Measurements from ENCODE around the gene TRIM50. TPM values are rescaled to one million over a fixed set of nuclear protein-coding genes. Genes with fewer than 3 reads are reported as not detected.
A peak's percentile ranks its signal among the peaks of the same experiment; 100 is the strongest.
"Not testable (repeated sequence)": the region's sequence is repeated elsewhere in the genome, so short reads cannot be mapped to it uniquely, and the experiment has no call there.

Gene TRIM50
- total RNA-seq, 4 donors from 2014 or later = not detected

DNA sequence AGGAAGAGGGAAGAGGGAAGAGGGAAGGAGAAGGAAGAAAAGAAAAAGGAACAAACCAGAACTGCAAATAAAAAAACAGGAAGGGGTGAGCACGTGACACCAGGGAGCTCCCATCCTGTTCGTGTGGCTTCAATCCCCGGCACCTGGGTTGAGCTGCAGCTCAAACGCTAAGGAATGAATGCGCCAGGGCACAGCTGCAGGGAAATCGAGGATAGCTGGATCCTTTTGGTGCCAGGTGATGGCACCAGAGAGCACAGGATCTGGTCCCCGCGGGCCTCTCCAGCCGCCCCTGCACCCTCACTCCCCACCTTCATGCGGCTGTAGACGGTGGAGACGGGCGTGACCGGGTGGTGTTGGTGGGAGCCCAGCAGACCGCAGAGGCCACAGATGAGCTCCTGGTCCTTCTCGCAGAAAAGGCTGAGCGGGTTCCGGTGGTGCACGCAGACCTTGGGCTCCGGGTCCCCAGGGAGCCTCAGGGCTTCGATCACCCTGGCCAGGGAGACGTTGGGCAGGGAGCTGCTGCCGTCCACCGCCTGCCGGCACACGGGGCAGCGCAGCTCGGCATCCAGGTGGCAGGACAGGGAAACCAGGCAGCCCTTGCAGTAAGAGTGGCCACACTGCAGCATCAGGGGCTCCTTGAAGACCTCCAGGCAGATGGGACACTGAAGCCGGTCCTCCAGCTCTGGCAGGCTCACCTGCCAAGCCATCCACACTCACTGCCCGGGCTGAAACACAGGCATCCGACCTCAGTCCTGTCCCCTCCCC lies 3.6 kb downstream of the TRIM50 start:
- H3K4me3 ChIP-seq = peak overlapping the region in 1 of 4 donors; percentile 33
- H3K36me3 ChIP-seq; intact Hi-C loops (cut with DNase I; ENCODE audit: low total_unique reads); H3K4me1 ChIP-seq; in situ Hi-C loops (cut with MboI; ENCODE audit: low pct_ligation_motif_present in 1 of 4, low pct_unique_long_range_greater_than_20kb in 1 of 4, low sequenced_read_pairs in 3 of 4); H3K27me3 ChIP-seq; H3K27ac ChIP-seq; H3K9me3 ChIP-seq: not testable (repeated sequence)
- peak; percentile 46 for DNase-seq
- TF ChIP-seq, protein P1, sequence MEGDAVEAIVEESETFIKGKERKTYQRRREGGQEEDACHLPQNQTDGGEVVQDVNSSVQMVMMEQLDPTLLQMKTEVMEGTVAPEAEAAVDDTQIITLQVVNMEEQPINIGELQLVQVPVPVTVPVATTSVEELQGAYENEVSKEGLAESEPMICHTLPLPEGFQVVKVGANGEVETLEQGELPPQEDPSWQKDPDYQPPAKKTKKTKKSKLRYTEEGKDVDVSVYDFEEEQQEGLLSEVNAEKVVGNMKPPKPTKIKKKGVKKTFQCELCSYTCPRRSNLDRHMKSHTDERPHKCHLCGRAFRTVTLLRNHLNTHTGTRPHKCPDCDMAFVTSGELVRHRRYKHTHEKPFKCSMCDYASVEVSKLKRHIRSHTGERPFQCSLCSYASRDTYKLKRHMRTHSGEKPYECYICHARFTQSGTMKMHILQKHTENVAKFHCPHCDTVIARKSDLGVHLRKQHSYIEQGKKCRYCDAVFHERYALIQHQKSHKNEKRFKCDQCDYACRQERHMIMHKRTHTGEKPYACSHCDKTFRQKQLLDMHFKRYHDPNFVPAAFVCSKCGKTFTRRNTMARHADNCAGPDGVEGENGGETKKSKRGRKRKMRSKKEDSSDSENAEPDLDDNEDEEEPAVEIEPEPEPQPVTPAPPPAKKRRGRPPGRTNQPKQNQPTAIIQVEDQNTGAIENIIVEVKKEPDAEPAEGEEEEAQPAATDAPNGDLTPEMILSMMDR (IDR thresholded peaks at IDR 0.05) = peak; percentile 37 to 47 (median 45)
- 0 to 31% methylated on average over 3 to 26 of the region's 31 CpGs for WGBS, 2 donors (ENCODE audit: low coverage in 1 of 2)

DNA sequence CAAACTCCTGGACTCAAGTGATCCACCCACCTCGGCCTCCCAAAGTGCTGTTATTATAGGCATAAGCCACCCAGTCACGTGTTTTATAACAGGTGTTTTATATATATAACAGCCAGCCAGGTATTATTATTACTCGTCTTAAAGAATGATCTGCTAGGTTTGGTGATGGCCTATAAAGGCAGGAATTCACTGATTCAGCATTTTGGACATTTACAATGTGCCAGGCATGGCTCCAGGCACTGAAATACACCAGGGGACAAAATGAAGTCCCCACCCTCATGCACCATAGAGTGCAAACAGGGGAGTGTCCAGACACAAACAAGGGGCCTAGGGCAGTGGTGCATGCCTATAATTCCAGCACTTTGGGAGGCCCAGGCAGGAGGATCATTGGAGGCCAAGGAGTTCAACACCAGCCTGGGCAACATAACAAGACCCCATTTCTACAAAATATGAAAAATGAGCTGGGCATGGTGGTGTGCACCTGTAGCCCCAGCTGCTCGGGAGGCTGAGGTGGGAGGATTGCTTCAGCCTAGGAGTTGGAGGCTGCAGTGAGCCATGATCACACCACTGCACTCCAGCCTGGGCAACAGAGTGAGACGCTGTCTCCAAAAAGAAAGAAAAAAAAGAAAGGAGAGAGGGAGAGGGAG lies 4.3 kb downstream of the TRIM50 start:
- H3K4me1 ChIP-seq; in situ Hi-C loops (cut with MboI; ENCODE audit: low pct_ligation_motif_present in 1 of 4, low pct_unique_long_range_greater_than_20kb in 1 of 4, low sequenced_read_pairs in 3 of 4); H3K36me3 ChIP-seq; H3K27ac ChIP-seq; H3K9me3 ChIP-seq; intact Hi-C loops (cut with DNase I; ENCODE audit: low total_unique reads); DNase-seq; H3K27me3 ChIP-seq: not testable (repeated sequence)
- H3K4me3 ChIP-seq = peak overlapping the region in 1 of 4 donors; percentile 33
- 67 to 72% methylated on average over 5 of the region's 5 CpGs for WGBS, 2 donors (ENCODE audit: low coverage in 1 of 2)

DNA sequence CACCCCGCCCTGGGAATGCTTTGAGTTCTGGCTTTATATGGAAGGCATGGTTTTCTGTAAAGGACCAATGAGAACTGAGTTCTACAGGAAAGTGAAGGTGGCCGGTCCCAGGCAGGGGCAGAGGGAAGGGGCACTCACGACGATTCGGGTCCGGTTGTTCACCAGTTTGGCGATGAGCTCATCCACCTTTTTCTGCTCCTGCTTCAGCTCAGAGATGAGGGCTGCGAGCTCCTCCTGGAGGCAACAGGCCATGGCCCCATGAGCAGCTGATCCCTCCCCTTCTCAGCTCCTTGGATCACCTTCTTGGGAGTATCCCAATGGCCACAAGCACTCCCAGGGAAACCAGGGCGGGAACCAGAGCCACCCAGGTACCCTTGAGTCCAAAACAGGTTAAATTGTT lies 7.9 kb downstream of the TRIM50 start:
- 84% methylated on average over 9 of the region's 9 CpGs; no CpG with 5 or more reads in 1 of the 2 donors for WGBS, 2 donors (ENCODE audit: low coverage in 1 of 2)
- in situ Hi-C loops (cut with MboI; ENCODE audit: low pct_ligation_motif_present in 1 of 4, low pct_unique_long_range_greater_than_20kb in 1 of 4, low sequenced_read_pairs in 3 of 4); H3K27ac ChIP-seq; intact Hi-C loops (cut with DNase I; ENCODE audit: low total_unique reads); H3K4me3 ChIP-seq; H3K27me3 ChIP-seq; H3K36me3 ChIP-seq; DNase-seq; H3K9me3 ChIP-seq; H3K4me1 ChIP-seq: not testable (repeated sequence)

DNA sequence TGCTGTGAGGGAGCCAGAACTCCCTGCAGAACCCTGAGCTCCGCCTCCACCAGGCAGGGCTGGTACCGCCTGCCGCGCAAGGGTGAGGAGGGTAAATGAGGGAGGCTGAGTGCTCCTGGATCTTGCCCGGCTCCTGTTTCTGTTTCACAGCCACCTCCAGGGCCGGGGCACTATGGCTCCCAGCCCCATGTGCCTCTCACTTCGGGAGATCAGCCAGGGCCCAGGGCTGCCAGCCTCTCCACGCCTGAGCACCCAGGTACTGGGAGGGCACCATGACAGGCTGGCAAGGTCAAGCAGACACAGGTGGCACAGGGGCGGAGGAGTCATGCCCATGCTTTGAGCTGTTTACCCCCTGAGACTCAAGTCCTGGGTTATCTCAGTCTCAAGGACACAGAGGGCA lies 8.3 kb downstream of the TRIM50 start:
- in situ Hi-C loops (cut with MboI; ENCODE audit: low pct_ligation_motif_present in 1 of 4, low pct_unique_long_range_greater_than_20kb in 1 of 4, low sequenced_read_pairs in 3 of 4); intact Hi-C loops (cut with DNase I; ENCODE audit: low total_unique reads): not testable (repeated sequence)

DNA sequence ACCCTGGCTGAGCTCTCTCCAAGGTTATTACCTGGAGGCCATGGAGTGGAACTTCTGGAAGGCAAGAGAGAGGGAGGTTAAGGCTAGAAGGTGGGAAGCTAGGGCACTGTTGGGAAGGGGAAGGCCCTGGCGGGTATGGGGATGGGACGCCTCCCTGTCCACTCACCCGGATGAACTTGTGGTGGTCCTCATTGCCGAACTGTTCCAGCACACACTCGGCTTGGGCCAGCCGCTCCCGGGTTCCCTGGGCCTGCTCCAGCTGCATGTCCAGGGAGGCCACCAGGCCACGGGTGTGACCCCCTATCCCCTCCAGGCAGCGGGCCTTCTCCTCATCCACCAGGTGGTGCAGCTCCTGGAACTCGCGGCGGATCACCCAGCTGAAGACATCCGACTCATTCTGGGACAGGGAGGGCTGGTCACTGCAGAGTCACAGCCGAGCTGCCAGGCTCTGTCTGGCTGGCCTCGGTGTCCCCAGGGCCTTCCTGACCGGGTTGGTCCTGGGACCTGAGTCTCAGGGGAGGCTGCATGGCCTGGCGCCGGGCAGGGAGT lies 9.2 kb downstream of the TRIM50 start:
- intact Hi-C loops (cut with DNase I; ENCODE audit: low total_unique reads); H3K36me3 ChIP-seq; H3K27me3 ChIP-seq; DNase-seq; in situ Hi-C loops (cut with MboI; ENCODE audit: low pct_ligation_motif_present in 1 of 4, low pct_unique_long_range_greater_than_20kb in 1 of 4, low sequenced_read_pairs in 3 of 4); H3K9me3 ChIP-seq; H3K4me3 ChIP-seq; H3K4me1 ChIP-seq; H3K27ac ChIP-seq: not testable (repeated sequence)
- 86% methylated on average over 18 of the region's 18 CpGs; no CpG with 5 or more reads in 1 of the 2 donors for WGBS, 2 donors (ENCODE audit: low coverage in 1 of 2)

More for the DNA sequence above, 8.3 kb downstream of the TRIM50 start:
- not testable (repeated sequence) for H3K9me3 ChIP-seq, H3K4me1 ChIP-seq, DNase-seq, H3K36me3 ChIP-seq, H3K4me3 ChIP-seq, H3K27ac ChIP-seq, H3K27me3 ChIP-seq
- 85% methylated on average over 6 of the region's 9 CpGs; no CpG with 5 or more reads in 1 of the 2 donors for WGBS, 2 donors (ENCODE audit: low coverage in 1 of 2)

DNA sequence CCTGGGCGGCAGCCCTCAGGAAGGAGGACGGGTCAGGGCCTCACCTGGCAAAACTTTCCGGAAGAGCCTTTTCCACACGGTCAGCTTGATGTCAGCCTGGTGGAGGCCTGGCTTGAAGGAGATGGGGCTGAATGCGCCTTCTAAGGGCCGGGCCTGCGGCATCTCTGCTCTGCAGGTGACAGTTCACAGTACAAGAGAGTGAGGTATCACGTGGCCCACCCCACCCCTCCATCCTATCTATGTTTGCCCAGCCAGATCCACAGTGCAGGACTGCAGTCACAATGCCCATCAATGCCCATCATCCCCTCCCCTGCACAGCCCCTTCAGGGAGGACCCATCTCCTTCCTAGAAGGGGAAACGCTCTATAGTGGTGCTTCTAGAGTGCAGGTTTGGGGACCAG lies 11.4 kb downstream of the TRIM50 start:
- 86% methylated on average over 9 of the region's 9 CpGs; no CpG with 5 or more reads in 1 of the 2 donors for WGBS, 2 donors (ENCODE audit: low coverage in 1 of 2)
- no peaks in the 10 kb centered on the region for H3K4me1 ChIP-seq
- no peaks in the 10 kb centered on the region for H3K27me3 ChIP-seq
- in situ Hi-C loops (cut with MboI; ENCODE audit: low pct_ligation_motif_present in 1 of 4, low pct_unique_long_range_greater_than_20kb in 1 of 4, low sequenced_read_pairs in 3 of 4) (no loop called here), intact Hi-C loops (cut with DNase I; ENCODE audit: low total_unique reads) (no loop called here)
- TF ChIP-seq, protein P1 (IDR thresholded peaks at IDR 0.05) = no peak
- TF ChIP-seq POLR2A (IDR thresholded peaks at IDR 0.05) (no peak), EP300 (IDR thresholded peaks at IDR 0.05; ENCODE audit: low read depth) (no peak), POLR2AphosphoS5 (IDR thresholded peaks at IDR 0.05) (no peak)
- no peaks in the 10 kb centered on the region for H3K36me3 ChIP-seq
- DNase-seq = no peak
- no peak overlapping the region for H3K27ac ChIP-seq
- no peak overlapping the region for H3K4me3 ChIP-seq
- H3K9me3 ChIP-seq = no peaks in the 10 kb centered on the region
